Progenitor cell of endocrine pancreas (in vitro differentiated cells): ENCODE results near the gene ERAL1. TPM values are rescaled to one million over a fixed set of nuclear protein-coding genes. Genes with fewer than 3 reads are reported as not detected.

Source experiments
- DNase-seq: peaks from one replicate; pipeline ENCODE4 v3.0.0; 2021; ENCODE audit warnings: low spot score; ENCODE audit not compliant: unreplicated experiment
- H3K27ac Mint-ChIP-seq: 2 replicates; pipeline ENCODE4 v1.8.0; 2021; ENCODE audit warnings: mild to moderate bottlenecking, moderate library complexity, mixed read lengths
- H3K27me3 Mint-ChIP-seq: 2 replicates; pipeline ENCODE4 v1.8.0; 2021; ENCODE audit warnings: mixed read lengths
- H3K36me3 Mint-ChIP-seq: 2 replicates; pipeline ENCODE4 v1.8.0; 2022; ENCODE audit warnings: mixed read lengths; ENCODE audit not compliant: insufficient read depth
- H3K4me1 Mint-ChIP-seq: 2 replicates; pipeline ENCODE4 v1.8.0; 2021; ENCODE audit warnings: low read depth, mixed read lengths
- H3K4me3 Mint-ChIP-seq: 2 replicates; pipeline ENCODE4 v1.8.0; 2021; ENCODE audit warnings: low read depth, mild to moderate bottlenecking, moderate library complexity, mixed read lengths
- H3K9me3 Mint-ChIP-seq: 2 replicates; pipeline ENCODE4 v1.8.0; 2021; ENCODE audit warnings: low read depth, mixed read lengths
- total RNA-seq: library from RNA; stranded (reverse); gene quantifications from 2 replicates; pipeline ENCODE4 v1.2.1, GENCODE V29; 2021
- TF ChIP-seq, protein P1 (sequence below): fragments of 200-600 bp; sonication (generic); IDR thresholded peaks from one replicate; pipeline ENCODE4 v1.5.0; 2021; ENCODE audit warnings: antibody characterized with exemption, mild to moderate bottlenecking; ENCODE audit not compliant: unreplicated experiment

The ERAL1 gene
- total RNA-seq, 1 donor from 2014 or later, result 49.2 TPM

DNA sequence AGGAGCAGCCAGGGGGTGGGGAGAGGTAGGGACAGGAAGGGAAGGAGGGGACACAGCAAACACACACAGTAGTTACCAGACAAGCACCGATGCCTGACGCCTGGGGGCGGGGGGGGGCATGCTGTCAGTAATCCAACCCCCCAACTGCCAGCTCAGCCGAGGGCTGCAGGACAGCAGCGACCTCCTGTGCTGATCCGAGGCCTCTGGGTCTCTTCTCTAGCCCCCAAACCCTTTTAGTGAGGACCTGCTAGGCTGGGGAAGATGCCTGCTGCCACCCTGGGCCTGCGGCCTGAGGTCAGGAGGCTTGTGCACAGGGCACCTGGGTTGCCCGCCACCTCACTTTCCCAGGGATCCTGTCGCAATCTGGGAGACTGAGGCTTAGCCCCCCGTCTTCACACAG, 31.1 kb downstream of the ERAL1 start:
- Mint-ChIP-seq H3K4me1 (no peaks in the 10 kb centered on the region), H3K36me3 (peaks cover 9% of the 10 kb centered on the region), H3K4me3 (no peak overlapping the region), H3K27me3 (no peaks in the 10 kb centered on the region), H3K9me3 (no peaks in the 10 kb centered on the region), H3K27ac (no peak overlapping the region)
- DNase-seq, result no peak
- TF ChIP-seq, protein P1, sequence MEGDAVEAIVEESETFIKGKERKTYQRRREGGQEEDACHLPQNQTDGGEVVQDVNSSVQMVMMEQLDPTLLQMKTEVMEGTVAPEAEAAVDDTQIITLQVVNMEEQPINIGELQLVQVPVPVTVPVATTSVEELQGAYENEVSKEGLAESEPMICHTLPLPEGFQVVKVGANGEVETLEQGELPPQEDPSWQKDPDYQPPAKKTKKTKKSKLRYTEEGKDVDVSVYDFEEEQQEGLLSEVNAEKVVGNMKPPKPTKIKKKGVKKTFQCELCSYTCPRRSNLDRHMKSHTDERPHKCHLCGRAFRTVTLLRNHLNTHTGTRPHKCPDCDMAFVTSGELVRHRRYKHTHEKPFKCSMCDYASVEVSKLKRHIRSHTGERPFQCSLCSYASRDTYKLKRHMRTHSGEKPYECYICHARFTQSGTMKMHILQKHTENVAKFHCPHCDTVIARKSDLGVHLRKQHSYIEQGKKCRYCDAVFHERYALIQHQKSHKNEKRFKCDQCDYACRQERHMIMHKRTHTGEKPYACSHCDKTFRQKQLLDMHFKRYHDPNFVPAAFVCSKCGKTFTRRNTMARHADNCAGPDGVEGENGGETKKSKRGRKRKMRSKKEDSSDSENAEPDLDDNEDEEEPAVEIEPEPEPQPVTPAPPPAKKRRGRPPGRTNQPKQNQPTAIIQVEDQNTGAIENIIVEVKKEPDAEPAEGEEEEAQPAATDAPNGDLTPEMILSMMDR, result no peak

DNA sequence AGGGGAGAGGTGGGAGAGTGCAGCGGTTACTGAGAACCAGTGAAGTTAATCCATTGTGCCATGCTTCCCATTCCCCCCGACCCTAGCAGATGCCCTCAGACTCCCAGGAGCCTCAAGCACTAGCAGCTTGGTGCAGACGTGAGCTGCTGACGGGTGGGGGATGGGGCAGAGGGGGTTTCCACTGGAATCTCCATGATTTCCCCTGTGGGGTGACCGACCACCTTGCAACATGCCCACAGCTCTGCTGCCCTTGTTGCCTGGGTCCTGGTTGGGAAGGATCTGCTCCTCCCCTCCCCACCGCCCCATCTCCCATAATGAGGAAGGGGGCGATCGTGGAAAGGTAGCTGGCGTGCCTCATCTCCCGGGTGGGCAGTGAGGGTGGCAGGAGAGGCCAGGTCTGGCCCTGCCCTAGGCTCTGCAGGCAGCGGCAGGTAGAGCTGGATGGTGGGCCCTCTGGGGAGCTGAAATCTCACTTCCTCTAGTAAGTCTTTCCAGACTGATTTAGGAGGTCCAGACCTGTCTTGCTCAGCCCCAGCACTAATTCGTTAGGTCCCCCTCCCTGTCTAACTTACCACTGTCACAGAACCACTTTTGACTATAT, 33.2 kb downstream of the ERAL1 start:
- no peak overlapping the region for H3K4me3 Mint-ChIP-seq
- TF ChIP-seq, protein P1, result no peak
- H3K27ac Mint-ChIP-seq, result no peak overlapping the region
- H3K9me3 Mint-ChIP-seq, result no peaks in the 10 kb centered on the region
- H3K36me3 Mint-ChIP-seq, result peaks cover 6% of the 10 kb centered on the region
- H3K27me3 Mint-ChIP-seq, result no peaks in the 10 kb centered on the region
- no peak for DNase-seq
- no peaks in the 10 kb centered on the region for H3K4me1 Mint-ChIP-seq

DNA sequence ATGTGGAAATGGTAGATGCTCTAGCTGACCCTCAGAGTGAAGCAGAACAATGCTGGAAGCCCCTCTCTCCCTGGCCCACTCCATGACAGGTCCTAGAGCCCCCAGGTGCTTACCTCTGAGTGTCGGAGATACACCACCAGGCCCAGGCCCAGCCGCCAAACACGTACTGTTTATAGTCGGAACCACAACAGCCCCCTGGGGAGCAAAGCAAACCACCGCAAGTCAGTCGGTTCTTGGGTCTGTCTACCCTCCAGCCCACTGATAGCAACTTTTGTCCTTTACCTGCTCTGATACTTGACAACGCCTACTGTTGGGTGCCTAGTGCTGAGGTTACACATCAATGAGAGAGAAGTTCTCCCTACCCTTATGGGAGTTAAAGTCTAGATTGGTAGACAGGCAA, 34.0 kb downstream of the ERAL1 start:
- no peaks in the 10 kb centered on the region for H3K9me3 Mint-ChIP-seq
- no peak overlapping the region for H3K4me3 Mint-ChIP-seq
- H3K27me3 Mint-ChIP-seq, result no peaks in the 10 kb centered on the region
- TF ChIP-seq, protein P1, result no peak
- H3K4me1 Mint-ChIP-seq, result no peaks in the 10 kb centered on the region
- H3K27ac Mint-ChIP-seq, result no peak overlapping the region
- H3K36me3 Mint-ChIP-seq, result peaks cover 5% of the 10 kb centered on the region
- no peak for DNase-seq

DNA sequence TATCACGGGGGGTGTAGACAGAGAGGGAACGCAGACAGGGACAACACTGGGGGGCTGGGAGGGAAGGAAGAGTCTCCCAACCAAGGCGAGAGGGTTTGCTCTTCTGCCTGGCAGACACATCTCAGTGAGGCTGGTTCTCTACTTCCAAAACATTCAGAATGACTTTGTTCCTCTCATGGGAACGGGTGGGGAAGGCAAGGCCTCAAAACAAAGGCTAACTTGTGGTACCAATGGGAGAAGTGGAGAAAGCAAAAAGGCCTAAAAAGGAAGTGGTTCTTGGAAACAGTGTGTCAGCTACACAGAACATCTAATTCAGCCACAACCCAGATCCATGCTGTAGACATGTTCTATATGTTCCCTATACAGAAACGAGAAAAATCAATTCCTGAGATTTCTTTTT, 35.2 kb downstream of the ERAL1 start:
- peaks cover 3% of the 10 kb centered on the region for H3K36me3 Mint-ChIP-seq
- no peak for DNase-seq
- TF ChIP-seq, protein P1, result no peak
- H3K4me3 Mint-ChIP-seq, result no peak overlapping the region
- no peaks in the 10 kb centered on the region for H3K9me3 Mint-ChIP-seq
- H3K4me1 Mint-ChIP-seq, result no peaks in the 10 kb centered on the region
- H3K27ac Mint-ChIP-seq, result peak overlapping the region; percentile 54
- H3K27me3 Mint-ChIP-seq, result no peaks in the 10 kb centered on the region

DNA sequence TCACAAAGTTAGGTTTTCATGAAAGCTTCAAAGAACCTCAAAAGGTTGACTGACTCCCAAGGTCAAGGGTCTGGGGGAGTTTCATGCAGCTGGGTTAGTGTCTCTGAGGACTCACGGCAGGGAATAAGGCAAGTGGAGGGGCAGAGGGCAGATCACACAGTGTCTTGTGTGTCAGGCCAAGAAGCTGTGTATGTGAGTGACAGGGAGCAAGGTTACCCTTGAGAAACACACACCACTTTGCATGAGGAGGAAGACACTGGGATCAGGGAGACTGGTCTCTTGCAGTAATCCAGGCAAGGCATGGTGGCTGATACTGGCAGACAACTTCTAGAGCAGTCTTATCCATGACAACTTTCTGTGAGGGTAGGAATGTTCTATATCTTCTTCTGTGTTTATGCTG, 36.4 kb downstream of the ERAL1 start:
- TF ChIP-seq, protein P1, result no peak
- H3K9me3 Mint-ChIP-seq, result no peaks in the 10 kb centered on the region
- peaks cover 2% of the 10 kb centered on the region for H3K36me3 Mint-ChIP-seq
- H3K4me1 Mint-ChIP-seq, result peaks cover 5% of the 10 kb centered on the region
- DNase-seq, result no peak
- H3K4me3 Mint-ChIP-seq, result no peak overlapping the region
- no peaks in the 10 kb centered on the region for H3K27me3 Mint-ChIP-seq
- H3K27ac Mint-ChIP-seq, result no peak overlapping the region
